Measurements from ENCODE around the gene RAP1A. TPM values are rescaled to one million over a fixed set of nuclear protein-coding genes. Genes with fewer than 3 reads are reported as not detected.

The RAP1A gene
- total RNA-seq, 2 experiments from 2014 or later, result 132 to 133 TPM

GRCh38 chr1:111731956-111732355 lies 112.4 kb downstream of the RAP1A start:
- POLR2A ChIA-PET, result interaction anchor here (1.1 to 1.5 kb wide), 2 partner anchors 11 to 12 kb away, joined by 3 read pairs; no protein-coding TSS in a partner anchor
- H3K4me3 Mint-ChIP-seq, result no peak overlapping the region

GRCh38 chr1:111732718-111733117 lies 113.1 kb downstream of the RAP1A start:
- ChIA-PET POLR2A (interaction anchor here (1.1 kb wide), 1 partner anchor 13 kb away, joined by 3 read pairs; no protein-coding TSS in a partner anchor), CTCF (interaction anchor here (1.3 to 1.5 kb wide), 3 partner anchors 15 to 37 kb away, joined by 4 to 6 read pairs (median 6); no protein-coding TSS in a partner anchor)
- ATAC-seq, result no peak
- no peaks in the 10 kb centered on the region for H3K9me3 Mint-ChIP-seq (ENCODE audit: insufficient read depth)
- no peak for DNase-seq
- H3K27ac Mint-ChIP-seq, result no peak overlapping the region
- H3K4me3 Mint-ChIP-seq, result no peak overlapping the region
- peaks cover 9% of the 10 kb centered on the region for H3K4me1 Mint-ChIP-seq (ENCODE audit: low read depth)
- H3K27me3 Mint-ChIP-seq (ENCODE audit: low read depth), result peaks cover 13% of the 10 kb centered on the region
- H3K36me3 Mint-ChIP-seq (ENCODE audit: low read depth), result no peaks in the 10 kb centered on the region

More at GRCh38 chr1:111731956-111732355, 112.4 kb downstream of the RAP1A start:
- no peak for ATAC-seq
- Mint-ChIP-seq H3K27ac (no peak overlapping the region), H3K36me3 (ENCODE audit: low read depth) (no peaks in the 10 kb centered on the region), H3K27me3 (ENCODE audit: low read depth) (peaks cover 5% of the 10 kb centered on the region), H3K9me3 (ENCODE audit: insufficient read depth) (no peaks in the 10 kb centered on the region), H3K4me1 (ENCODE audit: low read depth) (peaks cover 4% of the 10 kb centered on the region)
- DNase-seq, result no peak
- CTCF ChIA-PET, result interaction anchor here (0.8 to 1.5 kb wide), 5 partner anchors 15 to 224 kb away, joined by 3 to 6 read pairs (median 4); no protein-coding TSS in a partner anchor

- DNase-seq (no peak), ATAC-seq (no peak)
- ChIA-PET CTCF (interaction anchor here (1.0 to 2.4 kb wide), 3 partner anchors 14 to 19 kb away, joined by 4 to 10 read pairs (median 9); no protein-coding TSS in a partner anchor), POLR2A (no interaction called here)
- no peaks in the 10 kb centered on the region for H3K36me3 Mint-ChIP-seq (ENCODE audit: low read depth)
- no peak overlapping the region for H3K4me3 Mint-ChIP-seq
- H3K27ac Mint-ChIP-seq, result peak overlapping the region; percentile 9
- peaks cover 14% of the 10 kb centered on the region for H3K4me1 Mint-ChIP-seq (ENCODE audit: low read depth)
- H3K27me3 Mint-ChIP-seq (ENCODE audit: low read depth), result peaks cover 18% of the 10 kb centered on the region
- H3K9me3 Mint-ChIP-seq (ENCODE audit: insufficient read depth), result no peaks in the 10 kb centered on the region
These were observed 113.8 kb downstream of the RAP1A start for GRCh38 chr1:111733183-111733991.

DNA sequence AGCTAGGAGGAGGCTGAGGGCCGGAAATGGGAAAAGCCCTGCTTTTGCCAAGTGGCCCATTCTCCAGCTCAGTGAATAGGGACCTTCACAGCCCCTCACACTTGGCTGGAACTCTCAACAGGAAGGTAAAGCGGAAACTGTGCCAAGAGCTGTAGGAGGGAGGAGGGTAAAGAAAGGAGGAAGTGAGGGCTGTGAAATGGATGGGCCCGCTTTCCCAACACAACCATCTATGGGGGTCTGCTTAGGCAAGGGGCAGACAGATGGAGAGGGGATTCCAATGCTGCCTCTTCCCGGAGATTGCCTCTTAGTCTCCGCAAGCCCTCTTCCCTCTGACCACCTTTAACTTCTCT lies 114.4 kb downstream of the RAP1A start:
- Mint-ChIP-seq H3K27me3 (ENCODE audit: low read depth) (peaks cover 21% of the 10 kb centered on the region), H3K9me3 (ENCODE audit: insufficient read depth) (no peaks in the 10 kb centered on the region), H3K4me3 (no peak overlapping the region), H3K27ac (no peak overlapping the region), H3K4me1 (ENCODE audit: low read depth) (peaks cover 17% of the 10 kb centered on the region), H3K36me3 (ENCODE audit: low read depth) (no peaks in the 10 kb centered on the region)
- ChIA-PET CTCF (interaction anchor here (1.0 to 2.4 kb wide), 4 partner anchors 10 to 19 kb away, joined by 3 to 10 read pairs (median 6); no protein-coding TSS in a partner anchor), POLR2A (no interaction called here)
- ATAC-seq (no peak), DNase-seq (no peak)

DNA sequence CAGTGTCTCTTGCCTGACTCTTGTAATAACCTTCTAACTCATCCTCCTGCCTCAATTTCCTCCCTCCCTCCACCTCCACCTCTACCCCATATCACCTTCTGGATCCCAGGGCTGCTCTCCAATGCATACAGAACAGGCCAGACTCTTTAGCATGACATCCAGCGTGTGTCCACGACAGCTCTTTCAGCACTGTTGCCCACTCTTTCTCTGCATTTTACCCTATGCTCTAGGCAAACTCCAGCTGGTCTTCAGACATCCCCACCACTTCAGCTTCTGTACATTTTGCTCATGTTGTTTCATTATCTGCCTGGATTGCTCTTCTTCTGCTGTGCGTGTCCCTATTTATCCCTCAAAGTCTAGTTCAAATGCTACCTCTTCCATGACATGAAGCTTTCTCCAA lies 114.8 kb downstream of the RAP1A start:
- Mint-ChIP-seq H3K4me3 (no peak overlapping the region), H3K4me1 (ENCODE audit: low read depth) (peaks cover 17% of the 10 kb centered on the region), H3K27me3 (ENCODE audit: low read depth) (peaks cover 21% of the 10 kb centered on the region), H3K36me3 (ENCODE audit: low read depth) (no peaks in the 10 kb centered on the region), H3K27ac (no peak overlapping the region), H3K9me3 (ENCODE audit: insufficient read depth) (no peaks in the 10 kb centered on the region)
- ChIA-PET CTCF (interaction anchor here (1.5 to 2.4 kb wide), 3 partner anchors 10 to 20 kb away, joined by 3 to 10 read pairs (median 9); no protein-coding TSS in a partner anchor), POLR2A (no interaction called here)
- ATAC-seq, result no peak
- no peak for DNase-seq

- CTCF ChIA-PET, result interaction anchor here (1.5 to 2.4 kb wide), 3 partner anchors 10 to 20 kb away, joined by 3 to 10 read pairs (median 9); no protein-coding TSS in a partner anchor
- H3K4me1 Mint-ChIP-seq (ENCODE audit: low read depth), result peaks cover 18% of the 10 kb centered on the region
- no peak overlapping the region for H3K4me3 Mint-ChIP-seq
- ATAC-seq (no peak), DNase-seq (no peak)
- H3K9me3 Mint-ChIP-seq (ENCODE audit: insufficient read depth), result no peaks in the 10 kb centered on the region
- no peak overlapping the region for H3K27ac Mint-ChIP-seq
- no peaks in the 10 kb centered on the region for H3K36me3 Mint-ChIP-seq (ENCODE audit: low read depth)
- H3K27me3 Mint-ChIP-seq (ENCODE audit: low read depth), result peaks cover 22% of the 10 kb centered on the region
- POLR2A ChIA-PET, result no interaction called here
These were observed 115.3 kb downstream of the RAP1A start for GRCh38 chr1:111734856-111735255.

DNA sequence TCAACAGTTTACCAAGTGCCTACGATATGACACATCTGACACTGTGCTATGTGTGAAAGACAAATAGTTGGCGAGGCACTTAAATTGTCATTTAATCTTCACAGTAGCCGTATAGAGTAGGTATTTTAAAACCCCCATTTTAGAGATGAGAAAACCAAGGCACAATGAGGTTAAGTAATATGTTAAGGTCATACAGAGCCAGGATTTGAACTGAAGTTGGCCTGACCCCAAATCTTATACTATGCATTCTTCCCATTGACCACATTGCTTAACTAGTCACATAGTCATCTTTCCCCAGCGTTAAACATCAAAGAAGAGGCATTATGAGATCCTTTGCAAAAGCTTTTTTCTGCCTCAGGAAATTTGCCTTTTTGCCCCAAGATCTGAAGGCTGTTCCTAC lies 115.7 kb downstream of the RAP1A start:
- Mint-ChIP-seq H3K4me1 (ENCODE audit: low read depth) (peaks cover 20% of the 10 kb centered on the region), H3K27me3 (ENCODE audit: low read depth) (peaks cover 24% of the 10 kb centered on the region), H3K4me3 (no peak overlapping the region), H3K9me3 (ENCODE audit: insufficient read depth) (no peaks in the 10 kb centered on the region), H3K27ac (no peak overlapping the region), H3K36me3 (ENCODE audit: low read depth) (no peaks in the 10 kb centered on the region)
- ChIA-PET CTCF (interaction anchor here (1.1 to 6.7 kb wide), 4 partner anchors 9 to 21 kb away, joined by 3 to 45 read pairs (median 7); no protein-coding TSS in a partner anchor), POLR2A (no interaction called here)
- no peak for ATAC-seq
- DNase-seq, result no peak

- ATAC-seq (no peak), DNase-seq (no peak)
- Mint-ChIP-seq H3K4me3 (no peak overlapping the region), H3K4me1 (ENCODE audit: low read depth) (peaks cover 25% of the 10 kb centered on the region), H3K27me3 (ENCODE audit: low read depth) (peaks cover 30% of the 10 kb centered on the region), H3K36me3 (ENCODE audit: low read depth) (no peaks in the 10 kb centered on the region), H3K9me3 (ENCODE audit: insufficient read depth) (no peaks in the 10 kb centered on the region), H3K27ac (no peak overlapping the region)
- POLR2A ChIA-PET, result interaction anchor here (0.6 to 1.2 kb wide), 2 partner anchors 19 to 89 kb away, joined by 3 to 4 read pairs; no protein-coding TSS in a partner anchor
- CTCF ChIA-PET, result interaction anchor here (1.1 to 6.7 kb wide), 5 partner anchors 11 to 228 kb away, joined by 3 to 45 read pairs (median 10); no protein-coding TSS in a partner anchor
These were observed 116.4 kb downstream of the RAP1A start for GRCh38 chr1:111735858-111736544.

GRCh38 chr1:111736548-111737215 lies 117.1 kb downstream of the RAP1A start:
- Mint-ChIP-seq H3K9me3 (ENCODE audit: insufficient read depth) (no peaks in the 10 kb centered on the region), H3K27me3 (ENCODE audit: low read depth) (peaks cover 37% of the 10 kb centered on the region), H3K36me3 (ENCODE audit: low read depth) (no peaks in the 10 kb centered on the region), H3K4me3 (no peak overlapping the region), H3K4me1 (ENCODE audit: low read depth) (peaks cover 25% of the 10 kb centered on the region), H3K27ac (no peak overlapping the region)
- ATAC-seq (no peak), DNase-seq (no peak)
- ChIA-PET CTCF (interaction anchor here (1.1 to 6.7 kb wide), 7 partner anchors 11 to 229 kb away, joined by 3 to 45 read pairs (median 22); partner anchors contain the start of gene DDX20), POLR2A (interaction anchor here (0.6 to 1.2 kb wide), 2 partner anchors 18 to 89 kb away, joined by 3 to 4 read pairs; no protein-coding TSS in a partner anchor)

DNA sequence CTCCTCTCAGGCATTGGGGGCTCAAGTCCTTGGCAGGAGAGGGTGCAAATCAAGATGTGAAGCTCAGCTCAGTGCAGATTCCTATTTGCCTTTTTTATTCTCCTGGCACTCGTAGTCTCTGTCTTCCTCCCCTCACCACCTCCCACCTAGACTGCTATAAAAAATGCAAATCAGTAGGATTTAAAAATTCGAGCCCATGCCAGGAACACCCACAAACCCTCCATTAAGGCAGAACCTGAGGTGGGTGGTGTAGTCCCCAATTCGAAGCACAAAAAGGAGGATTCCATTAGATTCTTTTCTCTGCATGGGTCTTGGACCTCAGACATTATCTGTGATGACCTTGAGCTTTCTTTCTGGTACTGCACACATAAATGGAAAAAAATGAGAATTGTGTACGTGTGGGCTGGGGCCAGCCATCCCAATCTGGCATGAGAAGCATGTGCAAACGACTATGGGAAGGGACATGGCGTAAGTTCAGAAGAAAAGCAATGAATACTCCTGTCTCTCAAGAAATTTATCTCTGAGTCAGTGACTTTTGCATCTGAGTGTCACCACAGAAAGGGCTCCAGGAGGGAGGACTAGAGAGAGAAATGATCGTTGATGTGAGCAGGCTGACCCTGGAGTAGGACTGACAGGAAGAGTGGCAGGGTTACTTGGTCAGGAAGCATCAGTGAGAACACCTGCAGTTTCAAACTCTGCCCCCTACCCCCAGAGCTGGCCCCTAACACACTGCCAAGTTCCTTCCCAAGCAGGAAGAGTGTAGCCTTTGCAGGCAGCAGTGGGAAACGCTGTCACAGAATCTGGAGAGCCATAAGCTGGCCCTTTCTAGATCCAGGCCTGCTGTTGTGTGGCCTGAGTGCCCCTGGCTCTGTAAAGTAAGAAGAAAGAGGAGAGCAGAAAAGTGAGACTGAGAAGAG lies 117.9 kb downstream of the RAP1A start:
- Mint-ChIP-seq H3K4me1 (ENCODE audit: low read depth) (peaks cover 25% of the 10 kb centered on the region), H3K4me3 (peak overlapping the region; percentile 80), H3K36me3 (ENCODE audit: low read depth) (no peaks in the 10 kb centered on the region), H3K9me3 (ENCODE audit: insufficient read depth) (no peaks in the 10 kb centered on the region), H3K27ac (peak overlapping the region; percentile 14), H3K27me3 (ENCODE audit: low read depth) (peaks cover 41% of the 10 kb centered on the region)
- CTCF ChIA-PET, result interaction anchor here (0.9 to 6.7 kb wide), 10 partner anchors 10 to 229 kb away, joined by 3 to 45 read pairs (median 4); partner anchors contain the start of gene DDX20
- POLR2A ChIA-PET, result interaction anchor here (0.5 to 2.4 kb wide), 6 partner anchors 10 to 230 kb away, joined by 3 to 12 read pairs (median 4); no protein-coding TSS in a partner anchor
- no peak for DNase-seq
- ATAC-seq, result no peak
